ENCODE measurements around the gene CDC5L. TPM values are rescaled to one million over a fixed set of nuclear protein-coding genes. Genes with fewer than 3 reads are reported as not detected.

CDC5L gene
- total RNA-seq, 1 donor from 2014 or later: 28.7 TPM

GRCh38 chr6:44363377-44363926 is 24.1 kb upstream of the CDC5L start:
- no peaks in the 10 kb centered on the region for H3K4me1 Mint-ChIP-seq (ENCODE audit: unreplicated experiment)
- H3K9me3 Mint-ChIP-seq: no peaks in the 10 kb centered on the region
- peaks cover 25% of the 10 kb centered on the region for H3K27me3 Mint-ChIP-seq
- H3K27ac Mint-ChIP-seq: no peak overlapping the region
- H3K4me3 Mint-ChIP-seq: no peak overlapping the region
- no peaks in the 10 kb centered on the region for H3K36me3 Mint-ChIP-seq
- DNase-seq (ENCODE audit: extremely low spot score, unreplicated experiment): no peak
- no peak for TF ChIP-seq CTCF (conservative IDR thresholded peaks at IDR 0.05)

GRCh38 chr6:44366781-44367180 is 20.7 kb upstream of the CDC5L start:
- Mint-ChIP-seq H3K4me3 (no peak overlapping the region), H3K27ac (no peak overlapping the region), H3K4me1 (ENCODE audit: unreplicated experiment) (no peaks in the 10 kb centered on the region), H3K9me3 (no peaks in the 10 kb centered on the region), H3K36me3 (no peaks in the 10 kb centered on the region), H3K27me3 (peaks cover 19% of the 10 kb centered on the region)
- TF ChIP-seq CTCF (conservative IDR thresholded peaks at IDR 0.05): no peak
- DNase-seq (ENCODE audit: extremely low spot score, unreplicated experiment): no peak

- no peak for TF ChIP-seq CTCF (conservative IDR thresholded peaks at IDR 0.05)
- no peaks in the 10 kb centered on the region for H3K36me3 Mint-ChIP-seq
- H3K27me3 Mint-ChIP-seq: peaks cover 14% of the 10 kb centered on the region
- no peak overlapping the region for H3K27ac Mint-ChIP-seq
- H3K9me3 Mint-ChIP-seq: no peaks in the 10 kb centered on the region
- no peak for DNase-seq (ENCODE audit: extremely low spot score, unreplicated experiment)
- no peaks in the 10 kb centered on the region for H3K4me1 Mint-ChIP-seq (ENCODE audit: unreplicated experiment)
- H3K4me3 Mint-ChIP-seq: no peak overlapping the region
Measured at GRCh38 chr6:44367681-44368080, 19.8 kb upstream of the CDC5L start.

GRCh38 chr6:44373051-44373450 is 14.5 kb upstream of the CDC5L start:
- Mint-ChIP-seq H3K27ac (no peak overlapping the region), H3K4me3 (no peak overlapping the region), H3K9me3 (no peaks in the 10 kb centered on the region), H3K36me3 (no peaks in the 10 kb centered on the region), H3K27me3 (peaks cover 13% of the 10 kb centered on the region), H3K4me1 (ENCODE audit: unreplicated experiment) (no peaks in the 10 kb centered on the region)
- no peak for TF ChIP-seq CTCF (conservative IDR thresholded peaks at IDR 0.05)
- no peak for DNase-seq (ENCODE audit: extremely low spot score, unreplicated experiment)

- no peak for DNase-seq (ENCODE audit: extremely low spot score, unreplicated experiment)
- Mint-ChIP-seq H3K4me3 (no peak overlapping the region), H3K4me1 (ENCODE audit: unreplicated experiment) (no peaks in the 10 kb centered on the region), H3K27me3 (peaks cover 7% of the 10 kb centered on the region), H3K36me3 (no peaks in the 10 kb centered on the region), H3K9me3 (no peaks in the 10 kb centered on the region), H3K27ac (no peak overlapping the region)
- no peak for TF ChIP-seq CTCF (conservative IDR thresholded peaks at IDR 0.05)
Measured at GRCh38 chr6:44373787-44374186, 13.7 kb upstream of the CDC5L start.

- no peak overlapping the region for H3K4me3 Mint-ChIP-seq
- no peak for DNase-seq (ENCODE audit: extremely low spot score, unreplicated experiment)
- peaks cover 7% of the 10 kb centered on the region for H3K27me3 Mint-ChIP-seq
- H3K9me3 Mint-ChIP-seq: no peaks in the 10 kb centered on the region
- no peak overlapping the region for H3K27ac Mint-ChIP-seq
- H3K4me1 Mint-ChIP-seq (ENCODE audit: unreplicated experiment): no peaks in the 10 kb centered on the region
- TF ChIP-seq CTCF (conservative IDR thresholded peaks at IDR 0.05): no peak
- no peaks in the 10 kb centered on the region for H3K36me3 Mint-ChIP-seq
Measured at GRCh38 chr6:44375071-44375470, 12.4 kb upstream of the CDC5L start.
